Endothelial cell of hepatic sinusoid (primary cell): ENCODE data around the gene C6orf136.

ENCODE experiments used
- in situ Hi-C: cut with HindIII; loops from 2 replicates; pipeline ENCODE4 v1.10.0; 2017; ENCODE audit warnings: low sequenced_read_pairs

C6orf136 gene

DNA sequence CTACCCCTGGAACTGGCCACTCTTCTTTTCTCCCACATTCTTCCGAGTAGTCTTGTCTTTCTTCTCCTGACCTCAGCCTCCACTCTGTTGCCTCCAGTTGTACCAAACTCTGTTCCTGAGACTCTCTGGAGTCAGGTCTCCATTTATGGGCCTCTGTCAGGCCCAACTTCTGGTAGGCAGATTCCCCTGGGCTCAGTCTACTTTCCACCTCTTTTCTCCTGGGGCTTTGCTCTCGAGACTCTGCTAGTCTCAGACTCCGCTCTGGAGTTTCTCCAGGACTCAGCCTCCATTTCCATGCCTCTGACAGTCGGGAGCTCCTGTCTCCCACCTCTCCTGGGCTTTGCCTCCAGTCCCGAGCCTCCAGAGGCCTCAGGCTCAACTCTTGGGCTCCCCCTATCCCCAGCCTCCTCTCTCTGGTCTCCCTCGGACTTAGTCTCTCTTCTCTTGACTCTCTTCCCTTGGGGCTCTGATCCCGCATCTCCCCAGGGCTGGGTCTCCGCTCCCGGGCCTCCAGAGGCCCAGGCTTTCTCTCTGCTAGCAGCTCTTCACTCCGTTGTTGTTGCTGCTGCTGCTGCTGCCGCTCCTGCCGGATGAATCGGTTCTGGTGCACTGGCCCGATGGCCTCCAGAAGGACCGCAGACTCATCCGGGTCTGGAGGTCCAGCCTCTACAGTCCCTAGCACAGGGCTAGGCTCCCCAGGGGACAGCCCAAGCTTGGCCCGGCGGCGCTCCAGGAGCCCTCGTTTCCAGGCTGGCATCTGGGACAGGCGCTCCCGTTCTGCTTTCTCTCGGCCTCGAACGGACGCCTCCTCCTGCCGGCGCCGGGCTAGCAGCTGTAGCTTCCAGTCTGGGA is 38.5 kb downstream of the C6orf136 start:
- in situ Hi-C loops, result no loop called here

DNA sequence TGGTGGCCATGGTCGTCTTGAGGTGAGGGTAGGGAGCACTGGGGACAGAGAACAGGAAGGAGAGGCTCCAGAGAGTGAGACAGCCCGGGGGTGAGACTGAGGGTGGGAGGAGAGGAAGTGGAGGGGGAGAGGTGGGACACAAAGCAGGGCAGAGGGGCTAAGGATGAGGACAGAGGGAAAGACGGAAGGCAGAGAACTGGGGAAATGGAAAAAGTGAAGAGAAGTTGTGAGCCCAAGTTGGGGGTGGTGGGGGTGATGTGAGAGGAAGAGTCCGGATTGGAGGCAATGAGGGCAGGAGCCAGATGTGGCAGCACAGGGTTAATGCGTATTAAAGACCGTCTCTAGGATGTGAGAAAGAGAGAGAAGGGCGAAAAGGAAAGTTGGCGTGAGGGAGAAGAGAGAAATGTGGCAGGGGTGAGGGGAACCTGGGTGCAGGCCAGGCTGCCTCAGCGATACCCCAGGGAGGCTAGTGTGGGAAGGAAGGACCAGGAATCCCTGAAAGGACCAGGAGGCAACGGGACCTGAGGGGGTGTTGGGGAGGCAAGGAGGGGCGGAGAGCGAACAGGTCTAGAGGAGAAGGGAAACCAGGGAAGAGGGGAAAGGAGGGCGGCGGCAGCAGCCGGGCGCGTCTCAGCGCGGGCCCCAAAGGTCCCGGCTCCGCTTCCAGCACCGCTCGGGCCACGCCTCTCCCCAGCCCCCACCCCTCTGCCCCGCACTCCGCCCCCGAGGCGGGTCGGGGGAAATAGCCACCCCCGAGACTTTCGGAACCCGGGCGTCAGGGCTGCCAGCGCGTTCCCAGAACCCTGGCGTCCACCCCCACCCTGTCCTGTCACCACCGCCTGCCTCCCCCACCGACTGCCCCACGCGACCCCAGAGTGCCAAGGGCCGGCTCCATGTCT is 39.3 kb downstream of the C6orf136 start, which contains the start of gene PPP1R18:
PPP1R18 (minus strand) TSS at position 637 of the 899 bp plus-strand sequence; CDS start at position 10, 627 bp downstream.
- in situ Hi-C loops, result no loop called here

DNA sequence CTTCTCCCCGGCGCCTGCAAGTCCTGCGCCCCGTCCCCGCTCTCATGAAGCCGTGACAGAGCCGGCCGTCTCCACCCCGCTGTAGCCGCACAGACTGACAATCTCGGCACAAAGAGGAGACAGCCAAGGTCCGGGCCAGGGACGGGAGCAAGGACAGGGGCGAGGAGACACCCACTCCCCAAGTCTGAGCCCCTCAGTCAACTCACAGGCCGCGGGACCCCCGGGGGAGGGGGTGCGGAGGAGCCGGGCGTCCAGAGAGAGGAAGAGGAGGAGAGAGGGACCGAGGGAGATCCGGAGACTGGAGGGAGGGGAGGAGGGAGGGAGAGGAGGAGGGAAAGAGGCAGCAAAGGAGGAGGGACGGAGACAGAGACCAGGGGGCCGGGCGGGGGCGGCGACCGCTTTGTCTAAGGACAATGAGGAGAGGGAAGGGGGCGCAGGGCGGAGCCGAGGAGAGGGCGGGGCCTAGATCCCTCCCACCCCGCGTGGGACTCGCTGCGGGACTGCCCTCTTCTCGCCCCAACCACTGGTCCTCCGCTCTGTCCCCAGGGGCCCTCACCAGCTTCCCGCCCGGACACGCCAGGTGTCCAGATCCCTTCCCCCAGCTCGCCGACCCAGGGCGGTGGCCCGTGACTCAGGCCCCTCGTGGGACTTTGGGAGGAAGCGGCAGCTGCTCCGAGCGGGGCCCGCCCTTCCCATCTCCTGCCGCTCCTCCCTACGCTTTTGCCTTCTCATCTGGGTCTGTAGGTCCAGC is 40.1 kb downstream of the C6orf136 start:
- in situ Hi-C loops, result no loop called here

DNA sequence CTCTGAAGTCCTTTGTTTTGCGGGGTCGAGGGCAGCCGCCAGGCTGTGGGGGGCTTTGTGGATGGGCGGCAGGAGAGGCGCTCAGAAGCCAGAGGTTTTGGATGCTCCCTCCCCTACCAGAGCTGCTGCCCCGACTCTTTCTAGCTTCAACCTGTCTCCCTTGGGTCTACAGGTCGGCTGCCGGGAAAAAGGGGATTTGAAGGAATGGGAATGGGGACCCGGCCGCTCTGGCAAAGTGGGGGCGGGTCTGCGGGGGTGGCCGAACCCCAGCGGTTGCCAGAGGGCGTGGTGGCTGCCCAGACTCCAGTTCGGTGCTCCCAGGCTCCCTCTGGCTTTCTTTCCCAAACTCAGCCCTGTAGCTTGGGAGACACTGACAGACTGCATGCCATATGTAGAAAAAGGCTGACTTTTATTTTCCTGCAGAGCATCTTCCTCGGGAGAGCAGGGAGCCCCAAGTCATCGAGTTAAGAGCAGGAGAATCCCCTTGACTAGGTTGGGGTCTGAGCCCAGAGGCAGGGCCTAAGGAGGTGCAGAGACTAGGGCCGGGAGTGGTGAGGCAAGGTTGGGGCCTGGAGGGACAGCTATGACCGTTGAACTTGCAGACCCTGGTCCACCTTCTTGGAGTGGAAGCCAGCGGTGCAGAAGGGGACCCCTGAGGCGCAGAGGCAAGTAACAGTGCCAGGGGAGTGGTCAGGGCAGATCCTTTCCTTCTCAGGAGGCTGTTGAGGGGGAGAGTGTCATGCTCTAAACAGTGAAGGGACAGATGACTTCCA is 40.9 kb downstream of the C6orf136 start:
- in situ Hi-C loops, result no loop called here

GRCh38 chr6:30688569-30688968 is 41.6 kb downstream of the C6orf136 start:
- in situ Hi-C loops, result no loop called here

DNA sequence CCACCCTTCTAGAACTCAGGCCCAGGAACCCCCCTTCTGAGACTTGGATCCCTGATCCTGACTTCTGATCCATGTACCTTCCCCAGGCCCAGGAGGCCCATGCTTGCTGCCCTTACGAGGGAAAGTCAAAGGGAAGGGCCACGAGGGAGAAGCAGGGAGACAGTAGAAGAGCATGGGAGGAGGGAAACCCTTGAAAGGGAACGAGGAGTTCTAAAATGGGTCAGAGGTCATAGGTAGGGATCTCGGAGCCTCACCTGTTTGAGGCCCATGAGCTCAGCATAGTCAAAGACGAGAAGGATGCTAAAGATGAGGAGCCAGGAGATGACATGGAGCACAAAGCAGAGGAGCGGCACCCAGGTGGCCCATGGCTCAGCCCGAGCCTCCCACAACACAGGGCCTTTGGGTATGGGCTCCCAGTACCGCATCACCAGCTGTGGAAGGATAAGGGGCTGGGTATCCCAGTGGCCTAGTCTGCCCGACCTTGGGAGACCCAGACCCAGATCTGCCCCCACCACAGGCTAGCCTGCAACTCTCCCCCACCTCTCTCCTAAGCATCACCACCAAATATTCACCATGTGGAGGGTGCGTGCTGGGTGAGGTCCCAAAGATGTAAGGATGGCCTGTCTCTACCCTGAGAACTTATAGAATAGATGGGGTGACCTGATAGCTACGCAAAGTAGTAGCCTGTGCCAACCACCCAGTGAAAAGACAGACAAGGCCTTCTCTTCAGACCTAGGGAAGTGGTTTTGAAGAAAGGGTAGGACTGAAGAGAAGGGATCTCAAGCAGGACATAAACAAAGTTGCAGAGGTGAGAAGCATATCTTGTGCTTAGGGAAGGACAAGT is 42.3 kb downstream of the C6orf136 start:
- in situ Hi-C loops, result no loop called here

DNA sequence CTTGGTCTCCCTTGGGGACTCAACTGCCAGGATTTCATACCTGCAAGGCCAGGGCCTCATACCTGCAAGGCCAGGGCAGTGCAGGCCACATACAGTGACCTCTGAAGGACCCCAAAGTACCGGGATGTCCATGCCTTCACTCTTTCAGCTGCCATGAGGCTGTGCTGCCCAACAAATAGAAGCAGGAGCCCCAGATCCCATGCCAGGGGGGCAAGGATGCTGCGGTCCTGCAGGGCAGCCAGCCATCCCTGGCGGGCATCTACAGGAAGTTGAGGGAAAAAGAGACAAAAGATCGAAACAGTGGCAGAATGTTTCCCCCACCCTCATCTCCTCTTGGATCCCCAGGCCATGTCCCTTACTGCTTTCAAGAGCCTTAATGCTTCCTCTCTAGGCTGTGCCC is 43.1 kb downstream of the C6orf136 start:
- in situ Hi-C loops, result no loop called here

DNA sequence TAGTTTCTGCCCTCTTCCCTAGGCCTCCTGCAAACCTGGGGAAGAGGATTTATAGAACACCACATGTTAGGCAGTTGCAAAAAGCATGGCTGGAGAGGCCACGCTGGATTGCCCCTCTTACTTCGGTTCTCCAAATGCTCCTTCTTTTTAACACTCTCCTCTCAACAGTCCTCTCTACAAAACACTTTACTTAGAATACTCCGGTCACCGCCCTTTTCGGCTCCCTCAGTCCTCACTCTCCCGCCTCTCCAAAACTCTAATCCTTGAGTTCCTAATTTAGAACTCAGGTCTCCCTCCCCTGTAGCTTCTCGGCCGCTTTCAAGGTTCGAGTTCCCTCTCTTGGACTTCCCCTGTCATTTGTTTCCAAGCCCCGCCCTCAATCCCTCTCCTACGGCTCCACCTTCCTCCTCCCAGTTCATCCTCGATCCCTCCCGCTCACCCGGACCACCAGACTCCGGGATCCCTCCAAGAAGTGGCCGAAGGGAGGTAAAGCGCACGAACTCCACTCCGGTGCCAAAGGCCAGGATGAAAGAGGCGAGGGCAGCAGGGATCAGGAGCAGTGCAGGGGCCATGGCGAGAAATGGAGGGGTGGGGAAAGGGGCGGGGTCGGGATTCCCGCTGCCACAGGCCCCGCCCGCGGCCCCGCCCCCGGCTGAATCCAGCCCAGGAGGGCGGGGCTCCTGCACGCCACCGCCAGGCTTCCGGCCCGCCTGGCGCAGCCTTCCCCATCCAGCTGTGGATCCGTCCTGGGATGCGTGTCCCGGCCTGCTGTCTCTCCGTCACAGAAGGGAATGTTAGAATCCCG is 43.7 kb downstream of the C6orf136 start, which contains the start of gene NRM:
NRM (minus strand) TSS at position 582 of the 805 bp plus-strand sequence; CDS start at position 572, 10 bp downstream.
- in situ Hi-C loops, result no loop called here

DNA sequence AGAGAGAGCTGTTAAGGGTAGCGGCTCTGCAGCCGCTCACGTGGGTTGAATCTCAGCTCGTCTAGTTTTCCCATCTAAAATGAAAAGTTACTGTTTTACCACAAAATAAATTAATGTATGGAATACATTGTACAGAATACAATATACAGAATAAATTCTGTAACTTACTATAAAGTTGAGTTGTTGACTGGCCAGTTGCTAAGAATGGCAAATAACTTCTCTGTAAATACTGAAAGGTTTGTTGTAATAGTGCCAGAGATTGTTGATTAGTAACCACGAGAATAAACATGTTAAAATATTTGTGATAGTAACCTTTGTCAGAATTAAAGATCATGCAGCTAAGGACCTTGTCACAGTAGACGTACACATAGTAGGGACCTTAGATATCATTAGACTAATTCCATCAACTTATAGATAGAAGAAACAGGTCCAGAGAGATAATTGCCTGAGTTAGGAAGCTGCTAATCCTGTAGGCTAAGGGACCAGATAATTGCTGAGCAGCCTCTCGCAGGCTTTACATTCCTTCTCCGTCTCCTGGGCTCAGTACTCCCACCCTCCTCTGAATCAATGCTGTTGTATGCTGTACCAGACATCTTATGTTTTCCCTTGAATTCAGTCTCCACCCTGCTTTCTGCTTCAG is 44.4 kb downstream of the C6orf136 start:
- in situ Hi-C loops, result no loop called here

DNA sequence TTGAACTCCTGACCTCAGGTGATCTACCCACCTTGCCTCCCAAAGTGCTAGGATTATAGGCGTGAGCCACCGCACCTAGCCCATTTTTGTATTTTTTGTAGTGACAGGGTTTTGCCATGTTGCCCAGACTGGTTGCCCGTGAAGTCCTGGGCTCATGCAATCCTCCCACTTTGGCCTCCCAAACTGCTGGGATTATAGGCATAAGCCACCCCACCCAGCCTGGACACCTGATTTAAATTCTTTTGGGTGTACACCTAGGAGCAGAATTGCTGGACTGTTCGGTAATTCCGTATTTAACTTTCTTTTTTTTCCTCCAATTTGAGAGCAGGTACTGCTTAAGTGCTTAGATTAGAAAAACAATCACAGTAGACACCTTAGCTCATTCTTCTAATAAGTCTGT is 49.5 kb downstream of the C6orf136 start:
- in situ Hi-C loops, result no loop called here

GRCh38 chr6:30700340-30700739 is 53.4 kb downstream of the C6orf136 start:
- in situ Hi-C loops, result no loop called here
